HT1080 (cell line): Measurements from ENCODE around the gene SRPX2. TPM values are rescaled to one million over a fixed set of nuclear protein-coding genes. Genes with fewer than 3 reads are reported as not detected.

Experiments
- DNase-seq: peaks from one replicate; pipeline ENCODE4 v3.0.0-alpha.2; 2015; ENCODE audit warnings: low read depth
- total RNA-seq: library from RNA; depleted of rRNA; stranded (reverse); fragments of >200 nt; shearing (Covaris generic); gene quantifications from 2 replicates; pipeline ENCODE4 v1.2.3, GENCODE V29; 2014

Gene SRPX2
- total RNA-seq, 1 experiment from 2014 or later = 13.0 TPM

- peak; percentile 50 for DNase-seq
Measured at GRCh38 chrX:100649550-100650356, 5.8 kb downstream of the SRPX2 start.

GRCh38 chrX:100650841-100651240 lies 6.8 kb downstream of the SRPX2 start:
- DNase-seq = no peak

- no peak for DNase-seq
Measured at GRCh38 chrX:100652266-100652665, 8.3 kb downstream of the SRPX2 start.

GRCh38 chrX:100654261-100654660 lies 10.3 kb downstream of the SRPX2 start:
- DNase-seq = peak; percentile 21

- DNase-seq = no peak
Measured at GRCh38 chrX:100658941-100659381, 15.0 kb downstream of the SRPX2 start.

- DNase-seq = peak; percentile 28
Measured at GRCh38 chrX:100659431-100660137, 15.6 kb downstream of the SRPX2 start.

GRCh38 chrX:100662170-100662569 lies 18.2 kb downstream of the SRPX2 start:
- no peak for DNase-seq

GRCh38 chrX:100662796-100663195 lies 18.8 kb downstream of the SRPX2 start:
- peak; percentile 44 for DNase-seq

- DNase-seq = no peak
Measured at GRCh38 chrX:100663642-100664041, 19.6 kb downstream of the SRPX2 start.

- DNase-seq = no peak
Measured at GRCh38 chrX:100672966-100673365, 29.0 kb downstream of the SRPX2 start.

GRCh38 chrX:100673397-100673953 lies 29.5 kb downstream of the SRPX2 start:
- peak; percentile 69 for DNase-seq

- no peak for DNase-seq
Measured at GRCh38 chrX:100674705-100675104, 30.7 kb downstream of the SRPX2 start.

- DNase-seq = no peak
Measured at GRCh38 chrX:100677611-100678181, 33.7 kb downstream of the SRPX2 start.

GRCh38 chrX:100680756-100681155 lies 36.8 kb downstream of the SRPX2 start:
- no peak for DNase-seq

- DNase-seq = no peak
Measured at GRCh38 chrX:100681599-100681998, 37.6 kb downstream of the SRPX2 start.

- DNase-seq = no peak
Measured at GRCh38 chrX:100682939-100683338, 38.9 kb downstream of the SRPX2 start.

GRCh38 chrX:100685284-100685996 lies 41.4 kb downstream of the SRPX2 start:
- DNase-seq = peak; percentile 69

GRCh38 chrX:100685997-100686305 lies 42.0 kb downstream of the SRPX2 start:
- no peak for DNase-seq

GRCh38 chrX:100687128-100687527 lies 43.1 kb downstream of the SRPX2 start:
- DNase-seq = no peak

GRCh38 chrX:100687546-100687945 lies 43.5 kb downstream of the SRPX2 start:
- DNase-seq = no peak

- DNase-seq = peak; percentile 1
Measured at GRCh38 chrX:100695302-100695701, 51.3 kb downstream of the SRPX2 start.
